Mesodermal cell (in vitro differentiated cells): ENCODE results near the gene SLC16A9.

Source experiments
- H3K27ac ChIP-seq: 2 replicates; pipeline ENCODE4 v1.7.0; 2013; ENCODE audit warnings: mild to moderate bottlenecking, low read depth, low read length, moderate library complexity; ENCODE audit not compliant: severe bottlenecking
- H3K36me3 ChIP-seq: 2 replicates; pipeline ENCODE4 v1.7.1; 2013; ENCODE audit warnings: mild to moderate bottlenecking, low read length, moderate library complexity; ENCODE audit not compliant: control insufficient read depth, insufficient read depth
- H3K4me1 ChIP-seq: one replicate; pipeline ENCODE4 v1.7.1; 2013; ENCODE audit warnings: mild to moderate bottlenecking, low read length; ENCODE audit not compliant: insufficient read depth, control insufficient read depth, poor library complexity, severe bottlenecking
- H3K4me3 ChIP-seq: 2 replicates; pipeline ENCODE4 v1.7.0; 2013; ENCODE audit warnings: low read length, control low read depth, mild to moderate bottlenecking; ENCODE audit not compliant: insufficient read depth, poor library complexity, severe bottlenecking; ENCODE audit errors: extremely low read depth
- H3K9me3 ChIP-seq: 2 replicates; pipeline ENCODE4 v1.7.1; 2013; ENCODE audit warnings: mild to moderate bottlenecking, low read length, moderate library complexity; ENCODE audit not compliant: control insufficient read depth
- WGBS, 2 experiments: methylation state at CpG; one replicate each; pipeline ENCODE4 v1.1.5; 2013; ENCODE audit warnings: missing lambda C conversion rate in 2 of 2; ENCODE audit not compliant: insufficient coverage in 2 of 2; 5-methylcytosine and 5-hydroxymethylcytosine counted together

Gene SLC16A9

DNA sequence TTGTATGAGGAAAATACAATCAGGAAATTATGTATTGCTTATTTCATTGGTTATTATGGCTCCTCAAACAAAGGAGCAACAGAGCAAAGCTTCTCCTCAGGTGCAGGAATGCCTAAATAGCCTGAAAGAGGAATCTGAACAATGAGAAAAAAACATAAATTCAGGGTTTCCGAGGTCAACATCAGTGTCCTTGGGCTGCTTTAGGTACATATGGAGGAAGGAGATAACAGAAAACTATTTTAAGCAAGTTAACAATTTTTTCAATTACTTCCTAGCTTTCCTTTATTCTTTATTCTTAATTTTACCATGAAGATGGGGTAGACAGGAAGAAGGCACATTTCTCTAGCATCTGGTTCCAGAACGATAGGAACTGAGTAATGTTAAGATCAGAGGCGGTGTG is 14.0 kb downstream of the SLC16A9 start:
- Histone ChIP-seq H3K9me3 (no peaks in the 10 kb centered on the region), H3K36me3 (no peaks in the 10 kb centered on the region), H3K4me3 (no peak overlapping the region), H3K4me1 (no peaks in the 10 kb centered on the region), H3K27ac (no peak overlapping the region)
- WGBS, 2 experiments, result 100% methylated on average over 2 of the region's 3 CpGs; no CpG with 5 or more reads in 1 of the 2 experiments

DNA sequence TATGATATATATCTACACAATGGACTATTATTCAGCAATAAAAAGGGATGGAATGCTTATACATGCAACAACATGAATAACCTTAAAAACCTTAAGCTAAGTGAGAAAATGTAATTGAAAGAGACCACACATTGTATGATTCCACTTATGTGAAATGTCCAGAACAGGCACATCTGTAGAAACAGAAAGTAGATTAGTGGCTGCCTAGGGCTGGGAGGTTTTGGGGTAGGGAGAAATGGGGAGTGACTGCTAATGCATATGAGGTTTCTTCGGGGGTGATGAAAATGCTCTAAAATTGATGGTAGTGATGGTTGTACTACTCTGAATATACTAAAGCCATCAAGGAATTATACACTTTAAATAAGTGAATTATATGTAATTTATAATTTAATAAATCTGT is 14.7 kb downstream of the SLC16A9 start:
- H3K4me3 ChIP-seq, result no peak overlapping the region
- H3K9me3 ChIP-seq, result no peaks in the 10 kb centered on the region
- no peak overlapping the region for H3K27ac ChIP-seq
- no CpG with 5 or more reads among the region's 1 CpG for WGBS, 2 experiments
- H3K4me1 ChIP-seq, result no peaks in the 10 kb centered on the region
- H3K36me3 ChIP-seq, result no peaks in the 10 kb centered on the region

GRCh38 chr10:59692113-59692512 is 17.5 kb downstream of the SLC16A9 start:
- H3K9me3 ChIP-seq, result no peaks in the 10 kb centered on the region
- no peak overlapping the region for H3K4me3 ChIP-seq
- 100% methylated on average over 1 to 2 of the region's 2 CpGs for WGBS, 2 experiments
- H3K4me1 ChIP-seq, result no peaks in the 10 kb centered on the region
- H3K36me3 ChIP-seq, result no peaks in the 10 kb centered on the region
- no peak overlapping the region for H3K27ac ChIP-seq

DNA sequence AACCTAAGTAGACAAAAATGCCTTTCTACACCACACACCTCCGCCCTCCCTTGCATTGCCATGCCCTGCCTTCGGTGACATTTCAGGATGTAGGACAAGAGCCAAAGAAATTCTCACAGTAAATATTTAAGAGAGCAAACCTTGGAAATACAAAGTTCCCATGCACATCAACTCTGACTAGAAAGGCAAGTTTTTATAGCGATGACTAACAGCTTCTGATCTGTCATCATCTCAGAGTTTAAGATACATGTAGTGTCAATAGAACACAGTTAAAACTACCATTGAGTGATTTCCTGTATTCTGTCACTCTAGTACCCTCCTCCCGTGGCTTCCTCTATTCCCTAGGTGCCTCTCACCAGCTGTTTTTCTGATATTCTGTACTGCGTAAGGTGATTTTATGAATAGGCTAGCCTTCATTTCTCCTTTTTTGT is 20.7 kb downstream of the SLC16A9 start:
- Histone ChIP-seq H3K27ac (no peak overlapping the region), H3K9me3 (no peaks in the 10 kb centered on the region), H3K4me1 (no peaks in the 10 kb centered on the region), H3K36me3 (no peaks in the 10 kb centered on the region), H3K4me3 (no peak overlapping the region)
- 67% methylated on average over 3 of the region's 5 CpGs; no CpG with 5 or more reads in 1 of the 2 experiments for WGBS, 2 experiments

GRCh38 chr10:59687657-59688056 is 22.0 kb downstream of the SLC16A9 start:
- Histone ChIP-seq H3K36me3 (no peaks in the 10 kb centered on the region), H3K4me1 (no peaks in the 10 kb centered on the region), H3K27ac (no peak overlapping the region), H3K4me3 (no peak overlapping the region), H3K9me3 (no peaks in the 10 kb centered on the region)
- no CpG with 5 or more reads among the region's 1 CpG for WGBS, 2 experiments

DNA sequence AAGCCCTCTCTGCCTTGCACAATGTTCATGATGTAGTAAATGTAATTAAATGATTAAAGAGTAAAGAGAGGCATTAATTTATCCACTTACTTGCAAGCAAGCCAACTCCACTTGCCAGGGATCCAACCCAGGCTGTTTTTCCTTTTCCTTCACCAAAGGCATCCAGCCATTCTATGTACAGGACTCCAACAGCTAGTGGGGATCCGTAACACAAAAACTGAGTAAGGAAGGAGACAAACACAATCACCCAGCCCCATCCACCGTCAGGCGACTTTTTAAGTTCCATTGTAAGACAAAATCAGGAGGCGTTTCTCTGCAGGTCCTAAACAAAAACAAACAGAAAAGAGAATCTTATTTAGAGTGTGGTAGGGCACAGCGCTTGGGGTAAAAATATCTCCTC is 25.6 kb downstream of the SLC16A9 start:
- Histone ChIP-seq H3K27ac (no peak overlapping the region), H3K4me1 (no peaks in the 10 kb centered on the region), H3K9me3 (no peaks in the 10 kb centered on the region), H3K36me3 (no peaks in the 10 kb centered on the region), H3K4me3 (no peak overlapping the region)
- 100% methylated on average over 1 of the region's 5 CpGs for WGBS, 2 experiments

DNA sequence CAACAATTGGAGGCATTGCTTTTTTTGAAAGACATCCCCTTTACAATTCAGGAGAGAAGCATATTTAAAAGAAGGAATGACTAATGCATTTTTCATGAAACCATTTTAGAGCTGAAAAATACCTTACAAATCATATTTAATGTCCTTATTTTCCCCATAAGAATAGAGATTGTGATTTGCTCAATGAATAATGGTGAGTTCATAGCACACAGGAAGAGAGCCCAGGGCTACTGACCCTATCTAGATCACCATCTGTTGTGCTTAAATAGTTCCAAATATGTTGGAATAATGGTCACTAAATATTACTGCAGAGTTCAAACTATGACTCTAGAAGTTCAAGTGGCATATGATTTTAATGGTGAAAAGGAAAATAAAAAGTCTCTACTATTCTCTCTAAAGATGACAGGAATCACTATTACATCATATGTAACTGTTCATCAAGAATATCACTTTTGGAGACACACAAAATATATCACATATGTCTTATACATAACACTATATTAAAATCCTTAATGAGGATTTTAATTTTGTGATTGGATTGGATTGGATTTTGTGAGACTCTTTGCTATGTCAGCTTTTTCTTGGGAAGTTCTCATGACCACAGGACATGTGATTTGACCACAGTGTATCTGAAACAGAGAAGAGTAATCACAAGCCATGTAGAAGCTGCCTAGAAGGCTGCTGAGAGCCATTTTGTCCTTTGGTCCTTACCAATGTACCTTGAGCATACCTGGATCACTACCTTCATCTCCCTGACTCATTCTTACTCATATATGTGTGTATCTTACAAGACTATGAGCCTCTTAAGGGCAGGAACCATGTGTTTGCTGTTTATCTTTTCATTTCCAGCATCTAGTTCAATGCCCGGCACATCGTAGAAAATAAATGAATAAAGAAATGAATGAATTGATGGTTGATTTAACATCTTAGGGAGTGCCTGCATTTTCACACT is 26.4 kb downstream of the SLC16A9 start:
- Histone ChIP-seq H3K4me3 (no peak overlapping the region), H3K4me1 (no peaks in the 10 kb centered on the region), H3K36me3 (no peaks in the 10 kb centered on the region), H3K9me3 (no peaks in the 10 kb centered on the region), H3K27ac (no peak overlapping the region)
- 100% methylated on average over 1 of the region's 2 CpGs; no CpG with 5 or more reads in 1 of the 2 experiments for WGBS, 2 experiments

GRCh38 chr10:59680199-59680598 is 29.5 kb downstream of the SLC16A9 start:
- no CpG with 5 or more reads among the region's 1 CpG for WGBS, 2 experiments
- Histone ChIP-seq H3K4me1 (no peaks in the 10 kb centered on the region), H3K27ac (no peak overlapping the region), H3K9me3 (no peaks in the 10 kb centered on the region), H3K4me3 (no peak overlapping the region), H3K36me3 (no peaks in the 10 kb centered on the region)

DNA sequence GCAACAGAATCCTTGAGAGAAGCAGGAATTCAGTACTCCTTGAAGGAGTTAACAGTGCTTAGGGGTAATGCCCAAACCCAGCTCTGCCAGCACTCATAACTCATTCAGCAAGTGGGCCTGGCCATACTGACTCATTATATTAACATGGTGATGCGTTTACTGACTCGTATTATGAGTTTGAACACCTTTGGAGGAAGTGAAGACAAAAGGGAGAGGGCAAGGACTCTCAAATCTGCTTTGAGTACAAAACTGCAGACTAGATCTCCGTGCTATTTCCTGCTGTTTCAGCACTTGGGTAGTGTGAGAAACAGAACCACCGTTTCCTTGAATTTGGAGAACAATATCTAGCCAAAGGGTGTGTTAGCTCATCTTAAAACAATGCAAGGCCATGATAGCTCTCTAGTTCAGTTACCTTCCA is 30.8 kb downstream of the SLC16A9 start:
- 73 to 95% methylated on average over 4 of the region's 4 CpGs for WGBS, 2 experiments
- no peak overlapping the region for H3K4me3 ChIP-seq

DNA sequence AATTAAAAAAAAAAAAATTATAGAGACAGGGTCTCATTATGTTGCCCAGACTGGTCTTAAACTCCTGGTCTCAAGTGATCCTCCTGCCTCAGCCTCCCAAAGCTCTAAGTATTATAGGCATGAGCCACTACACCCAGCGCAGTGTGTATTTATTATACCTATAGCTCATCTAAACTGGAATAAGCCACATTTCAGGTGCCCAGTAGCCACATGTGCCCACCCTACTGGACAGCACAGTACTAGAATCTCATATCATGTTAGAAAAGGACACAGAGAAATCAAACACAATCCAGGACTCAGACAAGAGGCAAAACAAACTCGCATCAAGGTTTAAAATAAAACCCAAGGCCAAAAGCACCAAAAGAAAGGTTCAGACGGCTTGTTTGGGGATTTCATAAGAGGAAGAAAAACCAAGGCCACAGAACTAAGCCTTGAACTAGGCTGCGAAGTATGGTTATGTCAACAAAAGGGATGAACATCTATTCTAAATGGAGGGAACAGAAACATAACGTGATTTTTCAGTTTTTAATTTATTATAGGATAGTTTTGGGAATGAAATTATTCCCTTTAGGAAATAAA is 32.3 kb downstream of the SLC16A9 start:
- H3K27ac ChIP-seq, result no peak overlapping the region
- H3K4me1 ChIP-seq, result peaks cover 3% of the 10 kb centered on the region
- H3K36me3 ChIP-seq, result no peaks in the 10 kb centered on the region
- 88 to 100% methylated on average over 3 to 4 of the region's 5 CpGs for WGBS, 2 experiments
- no peak overlapping the region for H3K4me3 ChIP-seq
- H3K9me3 ChIP-seq, result no peaks in the 10 kb centered on the region

More for the DNA sequence above, 30.8 kb downstream of the SLC16A9 start:
- Histone ChIP-seq H3K36me3 (no peaks in the 10 kb centered on the region), H3K4me1 (peaks cover 3% of the 10 kb centered on the region), H3K9me3 (no peaks in the 10 kb centered on the region), H3K27ac (peak overlapping the region; percentile 12)

- Histone ChIP-seq H3K4me1 (peaks cover 3% of the 10 kb centered on the region), H3K27ac (no peak overlapping the region), H3K4me3 (no peak overlapping the region), H3K9me3 (no peaks in the 10 kb centered on the region), H3K36me3 (no peaks in the 10 kb centered on the region)
- WGBS, 2 experiments, result 60 to 70% methylated on average over 1 of the region's 2 CpGs
Observed at GRCh38 chr10:59675812-59676211, 33.8 kb downstream of the SLC16A9 start.
